G401.6 (cell line): ENCODE results near the gene TPCN2.

ENCODE experiments used
- FAIRE-seq: peaks from 2 replicates; lab custom pipeline; 2012; peaks lifted over from hg19 to GRCh38; lab: Jason Lieb, UNC

The TPCN2 gene

GRCh38 chr11:69152733-69153421 is 104.1 kb downstream of the TPCN2 start:
- no peak for FAIRE-seq

GRCh38 chr11:69153661-69154060 is 104.9 kb downstream of the TPCN2 start:
- no peak for FAIRE-seq

- no peak for FAIRE-seq
Observed at GRCh38 chr11:69154211-69154913, 105.6 kb downstream of the TPCN2 start.

GRCh38 chr11:69154938-69155301 is 106.2 kb downstream of the TPCN2 start:
- FAIRE-seq = no peak

- no peak for FAIRE-seq
Observed at GRCh38 chr11:69155302-69156234, 106.8 kb downstream of the TPCN2 start, which contains the start of gene SMIM38. Gene SMIM38 (plus strand): TSS chr11:69155935. CDS start chr11:69157847, 1,912 bp downstream.

GRCh38 chr11:69156235-69156639 is 107.5 kb downstream of the TPCN2 start:
- no peak for FAIRE-seq

- FAIRE-seq = no peak
Observed at GRCh38 chr11:69156673-69157155, 108.0 kb downstream of the TPCN2 start.

- FAIRE-seq = no peak
Observed at GRCh38 chr11:69157156-69157821, 108.6 kb downstream of the TPCN2 start.

GRCh38 chr11:69157822-69158231 is 109.1 kb downstream of the TPCN2 start:
- no peak for FAIRE-seq

GRCh38 chr11:69158301-69159149 is 109.8 kb downstream of the TPCN2 start:
- no peak for FAIRE-seq

- FAIRE-seq = no peak
Observed at GRCh38 chr11:69159150-69159852, 110.6 kb downstream of the TPCN2 start.

GRCh38 chr11:69160296-69161116 is 111.8 kb downstream of the TPCN2 start:
- FAIRE-seq = no peak

GRCh38 chr11:69161117-69161407 is 112.3 kb downstream of the TPCN2 start:
- no peak for FAIRE-seq

GRCh38 chr11:69162505-69162904 is 113.8 kb downstream of the TPCN2 start:
- FAIRE-seq = no peak

GRCh38 chr11:69163842-69164241 is 115.1 kb downstream of the TPCN2 start:
- no peak for FAIRE-seq

- no peak for FAIRE-seq
Observed at GRCh38 chr11:69164824-69165223, 116.1 kb downstream of the TPCN2 start.

GRCh38 chr11:69165775-69166174 is 117.0 kb downstream of the TPCN2 start:
- no peak for FAIRE-seq

- no peak for FAIRE-seq
Observed at GRCh38 chr11:69166218-69167115, 117.7 kb downstream of the TPCN2 start.
